SHP77 treated with DMSO at 0.1 percent for 48 hours (cell line): Measurements from ENCODE around the gene SLC39A11.
"Not testable (repeated sequence)": the region's sequence is repeated elsewhere in the genome, so short reads cannot be mapped to it uniquely, and the experiment has no call there.

Experiments used
- DNase-seq: peaks from one replicate; lab custom pipeline; 2025; lab: John Stamatoyannopoulos, UW

Gene SLC39A11

DNA sequence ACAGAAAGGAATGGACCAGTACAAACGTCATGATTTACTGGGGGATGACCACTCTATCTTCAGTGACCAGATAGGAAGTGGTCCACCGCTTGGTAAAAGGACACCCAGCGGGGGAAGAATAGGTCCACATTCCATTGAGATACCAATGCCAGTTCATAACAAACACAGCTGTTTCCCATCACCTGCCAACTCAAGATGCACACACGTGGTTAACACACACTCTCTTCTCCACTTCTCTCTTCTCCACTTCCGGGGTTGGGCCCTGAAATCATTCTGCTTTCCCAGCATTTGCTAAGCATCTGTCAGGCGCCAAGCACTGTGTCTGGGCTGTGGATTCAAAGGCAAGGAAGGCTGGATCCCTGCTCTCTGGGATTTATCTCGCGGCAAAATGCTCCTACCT, 175.5 kb downstream of the SLC39A11 start:
- DNase-seq: no peak

DNA sequence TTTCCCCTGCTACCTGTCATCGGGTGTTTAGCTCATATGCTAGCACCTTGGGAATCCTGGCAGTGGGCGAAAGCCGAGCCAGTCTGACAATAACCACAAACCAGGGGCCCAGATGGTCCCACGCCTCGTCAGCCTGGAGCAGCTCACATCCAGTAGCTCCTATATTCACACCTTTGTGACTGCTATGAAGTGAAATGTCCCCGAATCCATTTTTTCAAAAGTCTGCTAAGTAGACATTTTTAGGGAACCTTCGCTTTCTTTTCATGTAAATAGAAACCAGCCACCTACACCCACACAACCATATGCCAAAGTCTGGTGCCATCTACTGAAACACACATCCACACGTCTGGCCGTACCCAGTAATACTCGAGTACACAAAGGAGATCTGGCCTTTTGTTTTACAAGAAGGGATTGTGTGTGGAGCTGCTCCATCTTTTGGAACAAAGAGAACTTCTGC, 176.8 kb downstream of the SLC39A11 start:
- no peak for DNase-seq

DNA sequence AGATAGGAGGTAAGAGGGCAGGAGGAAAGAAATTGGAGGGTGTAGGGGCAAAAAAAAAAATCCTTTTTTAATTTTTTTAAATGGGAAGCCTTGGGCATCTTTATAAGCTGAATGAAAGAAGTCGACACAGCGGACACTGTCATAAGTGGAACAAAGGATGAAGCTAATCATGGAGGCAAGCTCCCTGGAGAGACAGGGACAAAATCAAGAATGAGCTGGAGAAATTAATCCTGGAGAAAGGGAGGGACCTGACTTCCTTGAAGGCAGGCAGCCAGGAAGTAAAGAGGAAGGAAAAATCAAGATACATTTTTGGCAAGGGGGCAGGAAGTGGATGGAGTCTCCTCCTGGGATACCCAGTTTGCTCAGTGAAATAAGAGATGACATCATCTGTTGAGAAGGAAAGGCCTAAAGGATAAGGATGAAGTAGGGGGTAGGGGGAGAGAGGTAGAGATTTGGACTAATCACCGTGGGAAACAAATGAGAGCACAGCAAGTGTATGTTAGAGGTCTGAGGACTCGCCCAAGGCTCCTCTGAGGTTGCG, 179.3 kb downstream of the SLC39A11 start:
- no peak for DNase-seq

DNA sequence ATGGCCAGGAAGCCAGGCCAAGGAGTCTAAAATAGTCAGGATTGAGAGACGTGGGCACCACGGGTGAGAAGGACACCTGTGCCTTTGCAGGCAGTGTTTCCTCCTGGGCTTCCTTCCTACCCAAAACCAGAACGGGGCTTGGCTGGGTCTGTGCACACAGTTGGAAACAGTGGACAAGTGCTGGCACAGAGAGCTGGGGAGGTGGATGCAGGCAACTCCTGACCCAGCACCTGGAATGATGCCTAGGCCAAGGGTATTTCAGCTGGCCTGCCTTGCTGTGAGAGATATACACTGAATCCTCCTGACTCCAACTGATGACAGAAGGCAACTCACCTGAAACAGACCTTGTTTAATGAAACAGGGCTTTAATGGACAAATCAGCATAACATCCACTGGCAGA, 186.2 kb downstream of the SLC39A11 start:
- no peak for DNase-seq

DNA sequence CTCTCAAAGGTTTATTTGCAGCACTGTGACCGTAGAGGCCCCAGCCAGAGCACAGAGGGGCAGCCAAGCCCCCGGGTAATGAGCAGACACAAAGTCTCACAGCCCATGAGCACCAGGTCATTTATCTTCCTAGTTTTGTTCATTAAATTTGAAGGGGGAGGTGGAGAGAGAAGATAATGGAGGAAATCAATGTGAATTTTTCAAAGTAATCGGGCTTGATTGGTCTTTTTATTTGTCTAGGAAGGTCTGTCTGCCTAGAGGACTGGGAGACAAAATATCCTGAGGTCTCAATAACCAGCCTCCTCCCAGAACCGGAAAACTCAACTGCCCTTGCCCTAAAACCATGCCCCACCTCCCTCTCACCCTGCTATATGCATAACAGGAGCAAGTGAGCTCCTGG, 189.0 kb downstream of the SLC39A11 start:
- no peak for DNase-seq

DNA sequence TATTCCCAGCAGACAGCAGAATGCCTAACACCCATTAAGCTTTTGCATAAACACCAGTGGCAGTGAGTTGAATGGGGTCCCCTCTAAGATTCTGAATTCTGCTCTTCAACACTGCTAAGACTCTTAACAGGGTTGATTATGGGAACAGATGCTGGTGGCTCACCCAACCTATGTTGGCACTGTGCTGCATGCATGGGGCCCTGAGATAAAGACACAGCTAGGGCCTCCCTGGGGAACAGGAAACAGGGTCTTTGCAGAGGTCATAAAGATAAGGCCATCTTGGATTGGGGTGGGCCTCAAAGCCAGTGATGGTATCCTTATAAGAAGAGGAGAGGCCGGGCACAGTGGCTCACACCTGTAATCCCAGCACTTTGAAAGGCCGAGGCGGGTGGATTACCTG, 190.8 kb downstream of the SLC39A11 start:
- no peak for DNase-seq

DNA sequence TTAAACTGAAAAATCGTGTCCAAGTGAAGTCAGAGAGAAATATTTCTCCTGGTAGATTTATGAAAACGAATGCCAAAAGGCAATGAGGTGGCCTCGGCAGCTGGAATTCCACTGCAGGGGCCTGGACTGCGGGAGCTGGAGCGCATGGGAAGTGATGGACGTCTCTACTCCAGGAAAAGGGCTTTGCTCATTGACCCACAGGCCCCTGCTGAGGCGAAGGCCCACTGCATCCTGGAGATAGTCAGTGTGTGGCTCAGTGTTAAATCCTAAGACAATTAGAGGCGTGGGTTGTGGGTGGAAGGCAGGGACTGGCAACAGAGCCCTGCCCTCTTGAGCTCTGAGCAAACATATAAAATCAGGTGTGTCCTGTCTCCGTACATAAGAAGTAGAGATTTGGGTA, 191.4 kb downstream of the SLC39A11 start:
- DNase-seq: no peak

DNA sequence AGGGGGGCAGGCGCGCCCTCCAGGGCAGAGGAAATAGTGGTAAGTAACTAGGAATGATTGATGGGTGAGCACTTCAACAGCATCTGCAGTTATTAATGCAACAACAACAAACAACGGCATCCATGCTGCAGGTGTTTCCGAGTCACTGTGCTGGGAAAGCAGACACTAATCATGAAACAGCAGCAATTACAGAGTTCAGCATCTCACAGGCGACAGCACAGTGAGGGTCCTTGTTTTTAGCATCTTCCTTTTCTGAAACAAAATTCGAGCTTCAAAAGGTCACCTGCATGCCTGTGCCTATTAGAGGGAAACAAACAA, 191.9 kb downstream of the SLC39A11 start:
- DNase-seq: no peak

DNA sequence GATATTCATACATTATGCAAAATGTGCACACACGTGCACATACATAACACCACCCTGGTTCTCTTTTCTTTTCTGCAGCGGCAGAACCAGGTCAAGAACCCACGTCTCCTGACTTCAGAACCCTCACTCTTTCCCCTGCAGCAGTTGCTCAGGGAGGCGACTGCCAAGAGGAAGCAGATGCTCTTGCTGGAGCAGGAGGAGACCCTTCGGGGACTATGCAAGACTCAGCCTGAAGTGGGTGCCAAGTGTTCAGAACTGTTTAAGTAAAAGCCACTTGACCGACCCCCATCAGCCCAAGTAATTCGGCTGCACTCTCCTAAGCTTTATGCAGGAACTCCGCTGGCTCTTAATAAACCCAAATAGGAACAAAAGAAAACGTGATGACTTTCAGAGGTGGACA, 193.8 kb downstream of the SLC39A11 start:
- no peak for DNase-seq

DNA sequence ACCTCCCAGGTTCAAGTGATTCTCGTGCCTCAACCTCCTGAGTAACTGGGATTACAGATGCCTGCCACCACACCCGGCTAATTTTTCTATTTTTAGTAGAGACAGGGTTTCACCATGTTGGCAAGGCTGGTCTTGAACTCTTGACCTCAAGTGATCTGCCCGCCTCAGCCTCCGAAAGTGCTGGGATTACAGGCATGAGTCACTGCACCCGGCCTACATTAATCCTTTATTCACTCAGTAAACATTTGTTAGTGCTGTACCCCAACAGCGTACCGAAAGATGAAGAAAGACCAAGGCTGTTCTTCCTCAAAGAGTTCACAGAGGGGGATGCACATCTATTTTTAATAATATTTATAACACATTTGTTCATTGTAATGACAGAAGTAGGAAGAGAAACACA, 196.2 kb downstream of the SLC39A11 start:
- DNase-seq: not testable (repeated sequence)

DNA sequence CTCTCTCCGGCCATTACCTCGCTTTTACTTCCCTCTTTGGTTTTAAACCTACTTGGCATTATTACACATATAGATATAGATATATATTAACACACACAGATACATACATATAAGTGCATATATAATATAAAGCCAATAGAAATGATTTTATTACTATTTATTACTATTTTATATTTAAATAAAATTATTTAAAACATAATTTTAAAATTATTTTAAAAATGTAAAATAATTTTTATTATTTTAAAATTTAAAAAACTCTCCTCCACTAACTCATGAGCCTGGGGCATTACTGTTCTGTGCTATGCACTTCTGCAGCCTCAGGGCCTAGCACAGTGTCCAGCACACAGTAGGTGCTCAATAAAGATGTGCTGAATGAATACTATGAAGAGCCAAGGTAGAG, 200.9 kb downstream of the SLC39A11 start:
- DNase-seq: no peak

DNA sequence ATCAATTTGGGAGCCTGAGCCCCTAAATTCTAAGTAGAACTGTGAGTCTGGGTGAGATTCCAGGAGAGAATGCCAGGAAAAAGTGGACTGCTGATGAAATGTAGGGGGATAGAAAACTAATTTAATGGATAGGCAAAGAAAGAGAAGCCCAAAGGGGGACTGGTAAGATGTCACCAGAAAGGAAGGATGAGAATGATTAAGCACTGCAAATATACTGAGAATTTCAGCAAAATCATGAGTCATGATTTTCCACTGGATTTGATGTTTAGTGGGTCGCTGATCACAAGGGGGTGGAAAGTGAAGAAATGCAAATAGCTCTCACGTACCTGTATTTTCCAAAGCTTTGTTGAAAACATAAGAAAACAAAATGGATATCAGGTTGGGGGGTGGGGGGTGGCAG, 201.8 kb downstream of the SLC39A11 start:
- DNase-seq: no peak

DNA sequence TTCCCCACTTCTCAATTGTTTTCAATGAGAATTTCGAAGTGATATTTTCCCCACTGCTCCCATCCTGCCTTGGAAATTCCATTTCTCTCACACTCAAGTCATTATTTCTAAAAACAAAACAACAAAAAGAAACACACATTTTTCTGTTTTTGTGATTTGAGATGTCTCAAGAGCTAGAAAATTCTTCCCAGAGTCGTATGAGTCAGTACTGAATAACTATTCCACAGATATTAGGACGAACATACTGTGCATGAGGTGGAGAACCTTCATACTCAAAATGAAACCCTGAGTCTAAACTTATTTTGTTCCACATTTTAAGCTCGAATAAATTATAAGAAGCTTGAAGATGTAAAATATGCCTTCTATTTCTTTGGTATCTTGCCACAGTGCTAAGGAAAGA, 204.6 kb downstream of the SLC39A11 start:
- DNase-seq: no peak

DNA sequence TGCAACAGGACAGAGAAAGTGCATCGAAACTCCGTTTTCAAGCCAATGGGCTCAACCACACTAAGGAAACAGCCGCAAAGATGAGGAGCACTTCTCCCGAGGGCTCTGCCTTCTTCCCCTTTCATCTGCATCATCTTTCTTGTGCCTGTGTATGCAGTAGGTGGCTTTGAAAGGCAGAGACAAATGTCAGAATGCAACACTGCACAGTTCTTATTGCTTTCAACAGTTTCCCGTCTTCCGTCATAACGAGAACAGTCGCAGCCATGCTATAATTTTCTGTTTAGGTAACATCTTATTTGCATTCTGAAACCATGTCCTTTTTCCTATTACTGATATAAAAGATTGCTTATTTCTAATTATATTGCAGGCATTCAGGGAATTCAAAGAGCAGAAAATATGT, 205.2 kb downstream of the SLC39A11 start:
- no peak for DNase-seq

DNA sequence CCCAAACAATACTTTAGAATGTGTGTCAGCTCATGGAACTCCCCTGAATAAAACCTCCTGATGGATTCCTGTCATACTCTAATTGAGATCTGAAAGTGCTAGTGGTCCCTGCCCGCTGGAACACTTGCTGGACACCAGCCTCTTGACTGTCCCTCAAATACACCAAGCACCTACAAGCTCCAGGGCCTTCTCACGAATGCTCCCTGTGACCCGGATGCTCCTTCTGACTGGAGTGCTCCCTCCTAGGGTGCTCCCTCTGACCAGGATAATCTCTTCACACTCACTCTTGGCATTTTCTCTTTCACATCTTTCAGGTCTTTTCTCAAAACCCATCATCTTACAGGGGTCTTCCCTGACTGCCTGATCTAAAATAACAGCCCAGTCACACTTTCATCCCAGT, 205.9 kb downstream of the SLC39A11 start:
- no peak for DNase-seq

DNA sequence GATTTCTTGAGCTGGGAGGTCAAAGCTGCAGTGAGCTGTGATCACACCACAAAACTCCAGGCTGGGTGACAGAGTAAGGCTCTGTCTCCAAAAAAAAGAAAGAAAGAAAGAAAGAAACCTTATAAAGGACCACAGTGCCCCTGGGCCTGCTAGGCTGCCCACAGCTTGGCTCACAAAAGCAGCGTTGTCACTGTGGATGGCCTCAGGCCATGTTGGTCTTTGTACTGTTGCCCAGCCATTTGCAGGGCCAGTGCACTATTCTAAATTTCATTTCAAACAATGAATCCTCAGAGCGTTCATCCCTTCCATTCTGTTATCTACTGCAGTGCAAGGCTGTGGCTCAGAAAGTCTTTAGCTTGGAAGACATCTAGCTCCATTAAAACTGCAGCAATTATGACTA, 208.4 kb downstream of the SLC39A11 start:
- no peak for DNase-seq

DNA sequence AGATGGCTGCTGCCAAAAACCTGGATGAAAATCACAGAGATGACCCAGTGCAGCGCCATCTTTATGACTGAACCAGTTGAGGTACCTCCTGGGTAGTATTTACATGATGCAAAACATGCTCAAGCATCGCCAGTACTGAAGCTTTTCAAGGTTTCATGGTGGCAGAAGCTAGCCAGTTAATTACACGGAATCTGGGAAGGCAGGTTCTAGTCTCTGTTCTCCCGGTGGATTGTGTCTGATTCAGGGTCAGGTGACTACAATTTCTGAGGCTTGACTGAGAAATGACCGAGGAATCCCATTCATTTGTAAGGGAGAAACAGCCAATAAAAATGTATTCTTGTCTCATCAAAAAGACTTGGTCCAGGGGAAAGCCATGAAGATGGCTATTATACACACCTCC, 209.1 kb downstream of the SLC39A11 start:
- DNase-seq: no peak

DNA sequence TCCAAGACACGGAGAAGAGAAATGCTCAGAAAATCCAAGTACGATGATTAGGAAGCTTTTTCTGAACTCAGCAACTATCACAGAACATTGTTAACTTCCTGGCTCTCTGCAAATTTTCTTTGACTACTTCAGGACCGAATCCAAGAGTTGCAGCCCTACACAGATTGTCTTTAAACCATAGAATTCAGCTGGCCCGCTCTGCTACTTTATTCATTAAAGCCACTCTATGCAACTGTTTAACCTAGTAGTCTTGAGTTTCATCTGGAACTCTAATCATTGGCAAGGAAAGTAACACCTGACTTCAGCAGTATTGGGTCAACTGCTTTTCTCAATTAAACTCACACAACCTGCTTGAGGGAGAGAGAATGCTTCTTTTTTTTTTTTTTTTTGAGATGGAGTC, 210.1 kb downstream of the SLC39A11 start:
- DNase-seq: no peak

DNA sequence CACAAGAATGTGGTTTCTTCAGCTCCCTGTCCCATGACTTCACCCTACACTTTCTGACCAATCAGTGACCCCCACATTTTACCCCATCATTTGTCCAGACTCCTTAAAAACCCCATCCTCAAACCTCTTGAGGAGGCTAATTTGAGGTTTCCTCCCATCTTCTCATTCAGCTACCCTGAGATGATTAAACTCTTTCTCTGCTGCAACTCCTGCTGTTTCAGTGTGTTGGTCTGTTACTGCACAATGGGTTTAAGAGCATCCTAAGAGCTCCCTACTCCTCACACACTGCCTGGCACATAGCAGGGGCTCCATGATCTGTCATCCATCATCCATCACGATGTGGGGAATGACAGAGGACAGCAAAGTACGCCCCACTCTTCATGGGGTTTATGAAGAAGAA, 212.6 kb downstream of the SLC39A11 start:
- no peak for DNase-seq

DNA sequence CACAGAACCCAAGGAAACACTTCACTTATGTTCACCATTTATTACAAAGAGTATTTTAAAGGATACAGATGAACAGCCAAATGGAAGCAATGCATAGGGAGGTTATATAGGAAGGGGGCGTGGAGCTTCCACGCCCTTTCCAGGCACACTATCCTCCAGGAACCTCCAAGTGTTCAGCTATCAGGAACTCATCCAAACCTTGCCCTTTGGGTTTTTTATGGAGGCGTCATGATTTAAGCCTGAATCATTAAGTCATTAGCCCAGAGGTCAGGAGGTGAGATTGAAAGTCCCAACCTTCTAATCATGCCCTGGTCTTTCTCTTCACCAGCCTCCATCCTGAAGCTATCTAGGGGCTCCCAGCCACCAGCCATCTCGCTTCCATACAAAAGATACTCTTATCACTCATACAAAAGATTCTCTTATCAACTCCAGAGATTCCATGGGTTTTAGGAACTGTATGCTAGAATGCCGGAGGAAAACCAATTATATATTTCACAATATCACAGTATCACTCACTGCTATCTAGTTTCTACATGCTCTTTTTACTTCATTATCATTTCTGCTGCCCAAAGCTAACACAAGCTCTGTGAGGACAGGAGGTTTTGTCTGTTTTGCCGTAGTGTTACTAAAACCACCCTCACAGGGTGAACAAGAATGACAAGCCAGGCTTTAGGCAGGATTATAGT, 213.4 kb downstream of the SLC39A11 start:
- DNase-seq: no peak

DNA sequence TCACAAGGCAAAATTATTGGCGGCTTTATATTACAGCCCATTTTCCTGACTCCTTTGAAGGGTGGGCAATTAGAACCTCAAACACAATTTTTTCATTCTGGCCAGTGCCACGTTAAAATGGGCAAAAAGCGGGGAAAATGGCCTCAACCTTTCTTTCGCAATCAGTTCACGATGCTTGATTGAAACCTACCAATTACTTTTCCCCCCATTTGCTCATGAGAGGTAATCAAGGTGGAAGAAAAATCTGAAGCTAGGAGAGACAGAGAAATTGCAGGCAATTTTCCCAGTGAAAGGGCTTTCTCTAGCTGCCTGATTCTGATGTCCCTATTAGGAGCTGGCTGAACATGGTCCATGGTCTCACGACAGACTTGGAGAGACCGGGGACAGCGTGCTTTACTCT, 215.1 kb downstream of the SLC39A11 start:
- no peak for DNase-seq

DNA sequence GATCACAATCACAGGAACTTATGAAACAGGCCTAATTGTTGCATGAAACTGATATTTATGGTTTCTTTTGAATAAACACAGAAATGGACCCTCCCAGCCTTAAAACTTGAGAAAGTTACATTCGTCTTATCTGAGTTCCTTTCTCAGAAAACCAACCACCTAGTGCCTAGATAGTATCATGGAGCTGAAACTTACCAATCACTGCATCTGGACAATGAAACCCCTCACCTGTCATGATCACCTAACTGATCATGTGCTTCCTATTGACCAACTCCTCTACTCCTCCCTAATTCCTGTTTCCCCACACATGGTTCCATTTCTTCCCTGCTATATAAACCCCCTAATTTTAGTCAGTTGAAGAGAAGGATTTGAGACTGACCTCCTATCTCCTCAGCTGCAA, 216.1 kb downstream of the SLC39A11 start:
- no peak for DNase-seq

DNA sequence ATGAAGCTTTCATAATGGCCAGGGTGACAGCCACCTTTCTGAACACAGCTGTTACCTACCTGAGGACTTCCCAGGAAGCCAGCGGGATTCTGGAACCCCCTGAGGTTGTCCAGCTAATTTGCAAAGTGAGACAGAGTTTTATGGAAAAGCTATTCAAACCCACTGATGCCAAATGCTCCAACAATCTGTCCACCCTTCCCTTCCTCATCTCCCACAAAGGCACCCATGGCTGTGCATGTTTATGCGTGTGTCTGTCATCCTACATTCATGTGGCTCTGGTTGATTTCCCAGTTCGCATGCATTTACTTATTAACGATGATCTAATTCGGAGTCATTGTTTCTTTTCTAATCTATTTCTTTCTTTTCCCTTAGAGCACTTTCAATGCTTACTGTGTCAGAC, 217.1 kb downstream of the SLC39A11 start:
- DNase-seq: no peak

DNA sequence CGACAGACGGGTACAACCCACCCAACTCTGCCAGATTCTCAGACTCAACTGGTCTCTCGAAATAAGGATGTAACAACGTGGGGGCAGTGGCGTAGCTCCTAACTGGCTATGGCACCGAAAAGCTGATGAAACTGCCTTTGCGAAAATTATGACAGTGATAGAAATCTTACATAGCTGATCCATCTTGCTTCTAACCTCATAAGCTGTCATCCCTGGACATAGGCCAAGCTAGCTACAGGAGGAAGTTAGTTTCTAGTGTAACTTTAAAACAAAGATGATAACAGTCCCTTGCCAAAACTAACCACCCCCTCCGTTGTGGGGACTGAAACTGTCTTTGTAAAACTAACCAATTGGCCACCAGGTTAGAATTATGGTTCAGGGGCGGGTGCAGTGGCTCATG, 220.1 kb downstream of the SLC39A11 start:
- no peak for DNase-seq
